Mucosa of stomach (tissue), 1 donor: ENCODE data around the gene FTO.

Experiments
- H3K27me3 ChIP-seq: one replicate; pipeline ENCODE4 v1.7.0; 2013; ENCODE audit warnings: mild to moderate bottlenecking, low read length; ENCODE audit not compliant: control insufficient read depth, insufficient read depth
- H3K36me3 ChIP-seq: one replicate; pipeline ENCODE4 v1.7.0; 2013; ENCODE audit warnings: low read length; ENCODE audit not compliant: control insufficient read depth, insufficient read depth
- H3K4me1 ChIP-seq: one replicate; pipeline ENCODE4 v1.7.0; 2013; ENCODE audit warnings: mild to moderate bottlenecking, low read length; ENCODE audit not compliant: control insufficient read depth, insufficient read depth
- H3K4me3 ChIP-seq: one replicate; pipeline ENCODE4 v1.7.0; 2013; ENCODE audit warnings: low read length
- H3K9ac ChIP-seq: one replicate; pipeline ENCODE4 v1.7.0; 2013; ENCODE audit warnings: mild to moderate bottlenecking, low read length, moderate library complexity
- H3K9me3 ChIP-seq: one replicate; pipeline ENCODE4 v1.7.0; 2013; ENCODE audit warnings: mild to moderate bottlenecking, low read length, moderate library complexity; ENCODE audit not compliant: control insufficient read depth
- donor health status: Pancreatic carcinoma.

Gene FTO

GRCh38 chr16:53960050-53960812 is 256.3 kb downstream of the FTO start:
- Histone ChIP-seq H3K4me1 (no peaks in the 10 kb centered on the region), H3K36me3 (no peaks in the 10 kb centered on the region), H3K27me3 (no peaks in the 10 kb centered on the region), H3K9ac (no peak overlapping the region), H3K4me3 (no peak overlapping the region), H3K9me3 (no peaks in the 10 kb centered on the region)

- Histone ChIP-seq H3K4me3 (no peak overlapping the region), H3K27me3 (no peaks in the 10 kb centered on the region), H3K4me1 (no peaks in the 10 kb centered on the region), H3K9ac (no peak overlapping the region), H3K9me3 (no peaks in the 10 kb centered on the region), H3K36me3 (no peaks in the 10 kb centered on the region)
Measured at GRCh38 chr16:53960954-53961616, 257.1 kb downstream of the FTO start.

- no peaks in the 10 kb centered on the region for H3K9me3 ChIP-seq
- H3K4me3 ChIP-seq: no peak overlapping the region
Measured at GRCh38 chr16:53962041-53962440, 258.1 kb downstream of the FTO start.

GRCh38 chr16:53964145-53964790 is 260.3 kb downstream of the FTO start:
- H3K9me3 ChIP-seq: no peaks in the 10 kb centered on the region
- no peaks in the 10 kb centered on the region for H3K36me3 ChIP-seq
- H3K27me3 ChIP-seq: no peaks in the 10 kb centered on the region
- H3K4me3 ChIP-seq: no peak overlapping the region
- H3K9ac ChIP-seq: no peak overlapping the region
- H3K4me1 ChIP-seq: no peaks in the 10 kb centered on the region

More at GRCh38 chr16:53962041-53962440, 258.1 kb downstream of the FTO start:
- no peaks in the 10 kb centered on the region for H3K27me3 ChIP-seq
- H3K36me3 ChIP-seq: no peaks in the 10 kb centered on the region
- H3K4me1 ChIP-seq: no peaks in the 10 kb centered on the region
- no peak overlapping the region for H3K9ac ChIP-seq

GRCh38 chr16:53966821-53967571 is 263.0 kb downstream of the FTO start:
- Histone ChIP-seq H3K36me3 (no peaks in the 10 kb centered on the region), H3K9ac (no peak overlapping the region), H3K4me1 (no peaks in the 10 kb centered on the region), H3K27me3 (no peaks in the 10 kb centered on the region), H3K9me3 (no peaks in the 10 kb centered on the region), H3K4me3 (no peak overlapping the region)

- no peaks in the 10 kb centered on the region for H3K36me3 ChIP-seq
- no peaks in the 10 kb centered on the region for H3K4me1 ChIP-seq
- H3K4me3 ChIP-seq: no peak overlapping the region
- H3K9ac ChIP-seq: no peak overlapping the region
- no peaks in the 10 kb centered on the region for H3K9me3 ChIP-seq
- H3K27me3 ChIP-seq: no peaks in the 10 kb centered on the region
Measured at GRCh38 chr16:53967572-53967971, 263.6 kb downstream of the FTO start.

- H3K9me3 ChIP-seq: no peaks in the 10 kb centered on the region
- H3K4me1 ChIP-seq: no peaks in the 10 kb centered on the region
- no peaks in the 10 kb centered on the region for H3K36me3 ChIP-seq
- no peaks in the 10 kb centered on the region for H3K27me3 ChIP-seq
- no peak overlapping the region for H3K9ac ChIP-seq
- H3K4me3 ChIP-seq: no peak overlapping the region
Measured at GRCh38 chr16:53968454-53968853, 264.5 kb downstream of the FTO start.

GRCh38 chr16:53968896-53969295 is 264.9 kb downstream of the FTO start:
- no peaks in the 10 kb centered on the region for H3K27me3 ChIP-seq
- no peaks in the 10 kb centered on the region for H3K9me3 ChIP-seq
- no peak overlapping the region for H3K9ac ChIP-seq
- no peaks in the 10 kb centered on the region for H3K36me3 ChIP-seq
- H3K4me1 ChIP-seq: no peaks in the 10 kb centered on the region
- no peak overlapping the region for H3K4me3 ChIP-seq

GRCh38 chr16:53971616-53972015 is 267.7 kb downstream of the FTO start:
- Histone ChIP-seq H3K4me1 (no peaks in the 10 kb centered on the region), H3K9me3 (no peaks in the 10 kb centered on the region), H3K27me3 (no peaks in the 10 kb centered on the region), H3K9ac (no peak overlapping the region), H3K4me3 (no peak overlapping the region), H3K36me3 (no peaks in the 10 kb centered on the region)

GRCh38 chr16:53973021-53973420 is 269.1 kb downstream of the FTO start:
- Histone ChIP-seq H3K9me3 (no peaks in the 10 kb centered on the region), H3K9ac (no peak overlapping the region), H3K27me3 (no peaks in the 10 kb centered on the region), H3K36me3 (no peaks in the 10 kb centered on the region), H3K4me3 (no peak overlapping the region), H3K4me1 (no peaks in the 10 kb centered on the region)

GRCh38 chr16:53974484-53975080 is 270.6 kb downstream of the FTO start:
- H3K36me3 ChIP-seq: no peaks in the 10 kb centered on the region
- no peaks in the 10 kb centered on the region for H3K9me3 ChIP-seq
- H3K4me3 ChIP-seq: no peak overlapping the region
- no peaks in the 10 kb centered on the region for H3K4me1 ChIP-seq
- no peaks in the 10 kb centered on the region for H3K27me3 ChIP-seq
- no peak overlapping the region for H3K9ac ChIP-seq
